Astrocyte (in vitro differentiated cells and primary cell): Measurements from ENCODE around the gene PRR5L.

Experiments
- EZH2 ChIP-seq: IDR thresholded peaks from 2 replicates; pipeline ENCODE4 v1.6.1; 2012; ENCODE audit warnings: mild to moderate bottlenecking, low read length, inconsistent platforms; ENCODE audit not compliant: insufficient read depth
- TF ChIP-seq, protein P1 (sequence below): IDR thresholded peaks from 2 replicates; pipeline ENCODE4 v1.5.1; 2011; ENCODE audit warnings: low read depth, mild to moderate bottlenecking, inconsistent platforms, low read length, moderate library complexity; ENCODE audit not compliant: insufficient read depth

DNA sequence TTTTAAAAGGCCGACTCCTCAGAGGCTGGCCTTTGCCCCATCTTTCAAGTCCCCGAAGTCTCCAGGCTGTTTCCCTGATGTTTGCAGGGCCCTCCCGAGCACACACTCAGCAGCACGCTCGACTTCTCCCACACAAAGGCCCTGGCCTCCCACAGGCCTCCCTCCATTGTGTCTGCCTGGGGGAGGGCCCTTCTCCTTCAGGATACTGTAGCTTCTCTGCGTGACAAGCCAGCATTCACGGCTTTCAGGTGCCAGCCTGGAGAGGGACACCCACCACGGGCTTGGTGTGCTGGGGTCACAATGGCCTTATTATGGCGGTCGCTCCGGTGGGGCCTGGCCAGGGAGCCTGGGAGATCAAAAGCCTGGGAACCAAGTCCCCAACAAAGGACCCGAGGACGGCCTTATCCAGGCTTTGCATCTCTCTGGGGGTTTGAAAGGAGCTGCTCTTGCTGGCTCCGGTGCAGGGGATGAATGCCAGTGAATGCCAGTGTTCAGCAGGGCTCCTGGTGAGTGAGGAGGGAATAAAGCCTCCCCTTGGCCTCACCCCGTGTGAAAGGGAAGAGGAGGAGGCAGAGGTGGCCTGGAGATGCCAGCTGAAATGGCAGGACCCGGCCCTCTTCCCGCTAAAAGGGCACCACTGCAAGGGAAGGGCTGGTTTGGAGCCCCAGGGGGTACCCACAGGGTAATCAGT, 159.0 kb downstream of the PRR5L start:
- no peak for TF ChIP-seq EZH2
- TF ChIP-seq, protein P1, sequence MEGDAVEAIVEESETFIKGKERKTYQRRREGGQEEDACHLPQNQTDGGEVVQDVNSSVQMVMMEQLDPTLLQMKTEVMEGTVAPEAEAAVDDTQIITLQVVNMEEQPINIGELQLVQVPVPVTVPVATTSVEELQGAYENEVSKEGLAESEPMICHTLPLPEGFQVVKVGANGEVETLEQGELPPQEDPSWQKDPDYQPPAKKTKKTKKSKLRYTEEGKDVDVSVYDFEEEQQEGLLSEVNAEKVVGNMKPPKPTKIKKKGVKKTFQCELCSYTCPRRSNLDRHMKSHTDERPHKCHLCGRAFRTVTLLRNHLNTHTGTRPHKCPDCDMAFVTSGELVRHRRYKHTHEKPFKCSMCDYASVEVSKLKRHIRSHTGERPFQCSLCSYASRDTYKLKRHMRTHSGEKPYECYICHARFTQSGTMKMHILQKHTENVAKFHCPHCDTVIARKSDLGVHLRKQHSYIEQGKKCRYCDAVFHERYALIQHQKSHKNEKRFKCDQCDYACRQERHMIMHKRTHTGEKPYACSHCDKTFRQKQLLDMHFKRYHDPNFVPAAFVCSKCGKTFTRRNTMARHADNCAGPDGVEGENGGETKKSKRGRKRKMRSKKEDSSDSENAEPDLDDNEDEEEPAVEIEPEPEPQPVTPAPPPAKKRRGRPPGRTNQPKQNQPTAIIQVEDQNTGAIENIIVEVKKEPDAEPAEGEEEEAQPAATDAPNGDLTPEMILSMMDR: no peak
